Liver (tissue), 3 donors: ENCODE data around the gene TBC1D24.

Experiments used
- ATF3 ChIP-seq: IDR thresholded peaks from 2 replicates; pipeline ENCODE4 v1.6.1; 2016; ENCODE audit warnings: antibody characterized with exemption
- CTCF ChIP-seq: fragments of 150-350 bp; IDR thresholded peaks from 2 replicates; pipeline ENCODE4 v1.5.1; 2017; ENCODE audit warnings: improper control_type of control experiment, low read depth, low read length; ENCODE audit not compliant: missing input control
- EGR1 ChIP-seq, 2 donors: IDR thresholded peaks; 2 replicates each; pipeline ENCODE4 v1.6.1; 2016 to 2018; ENCODE audit warnings: antibody characterized with exemption in 2 of 2, low read depth in 2 of 2
- GABPA ChIP-seq, 2 donors: IDR thresholded peaks in 1 of 2; conservative IDR thresholded peaks in 1 of 2; 2 replicates each; pipeline ENCODE4 v1.6.1; 2016; ENCODE audit warnings: antibody characterized with exemption in 2 of 2, mild to moderate bottlenecking in 1 of 2, moderate library complexity in 1 of 2
- HNF4G ChIP-seq: IDR thresholded peaks from 2 replicates; pipeline ENCODE4 v1.6.1; 2016; ENCODE audit warnings: antibody characterized with exemption
- JUND ChIP-seq, 2 donors: IDR thresholded peaks; 2 replicates each; pipeline ENCODE4 v1.6.1; 2016; ENCODE audit warnings: antibody characterized with exemption in 2 of 2
- MAX ChIP-seq: IDR thresholded peaks from 2 replicates; pipeline ENCODE4 v1.6.1; 2016; ENCODE audit warnings: antibody characterized with exemption
- NR2F2 ChIP-seq: IDR thresholded peaks from 2 replicates; pipeline ENCODE4 v1.6.1; 2016; ENCODE audit warnings: antibody characterized with exemption
- RAD21 ChIP-seq, 2 donors: IDR thresholded peaks; 2 replicates each; pipeline ENCODE4 v1.6.1; 2016; ENCODE audit warnings: antibody characterized with exemption in 2 of 2, mild to moderate bottlenecking in 2 of 2
- SP1 ChIP-seq: IDR thresholded peaks from 2 replicates; pipeline ENCODE4 v1.6.1; 2018; ENCODE audit warnings: antibody characterized with exemption, mild to moderate bottlenecking
- TAF1 ChIP-seq: conservative IDR thresholded peaks from 2 replicates; pipeline ENCODE4 v1.6.1; 2016; ENCODE audit warnings: antibody characterized with exemption, mild to moderate bottlenecking
- YY1 ChIP-seq: IDR thresholded peaks from 2 replicates; pipeline ENCODE4 v1.6.1; 2016; ENCODE audit warnings: antibody characterized with exemption, mild to moderate bottlenecking
- ZBTB33 ChIP-seq: IDR thresholded peaks from 2 replicates; pipeline ENCODE4 v1.6.1; 2016; ENCODE audit warnings: antibody characterized with exemption
- TF ChIP-seq, protein P1 (sequence below): IDR thresholded peaks from 2 replicates; pipeline ENCODE4 v1.6.1; 2016; ENCODE audit warnings: antibody characterized with exemption, mild to moderate bottlenecking
- donor health status: healthy.
- donor health status: healthy.

- TF ChIP-seq CTCF: no peak
- TF ChIP-seq NR2F2: no peak
- no peak for TF ChIP-seq JUND (IDR thresholded peaks at IDR 0.05)
- no peak for TF ChIP-seq TAF1
- no peak for TF ChIP-seq RAD21 (IDR thresholded peaks at IDR 0.05)
- TF ChIP-seq SP1: no peak
- no peak for TF ChIP-seq YY1
- TF ChIP-seq, protein P1, sequence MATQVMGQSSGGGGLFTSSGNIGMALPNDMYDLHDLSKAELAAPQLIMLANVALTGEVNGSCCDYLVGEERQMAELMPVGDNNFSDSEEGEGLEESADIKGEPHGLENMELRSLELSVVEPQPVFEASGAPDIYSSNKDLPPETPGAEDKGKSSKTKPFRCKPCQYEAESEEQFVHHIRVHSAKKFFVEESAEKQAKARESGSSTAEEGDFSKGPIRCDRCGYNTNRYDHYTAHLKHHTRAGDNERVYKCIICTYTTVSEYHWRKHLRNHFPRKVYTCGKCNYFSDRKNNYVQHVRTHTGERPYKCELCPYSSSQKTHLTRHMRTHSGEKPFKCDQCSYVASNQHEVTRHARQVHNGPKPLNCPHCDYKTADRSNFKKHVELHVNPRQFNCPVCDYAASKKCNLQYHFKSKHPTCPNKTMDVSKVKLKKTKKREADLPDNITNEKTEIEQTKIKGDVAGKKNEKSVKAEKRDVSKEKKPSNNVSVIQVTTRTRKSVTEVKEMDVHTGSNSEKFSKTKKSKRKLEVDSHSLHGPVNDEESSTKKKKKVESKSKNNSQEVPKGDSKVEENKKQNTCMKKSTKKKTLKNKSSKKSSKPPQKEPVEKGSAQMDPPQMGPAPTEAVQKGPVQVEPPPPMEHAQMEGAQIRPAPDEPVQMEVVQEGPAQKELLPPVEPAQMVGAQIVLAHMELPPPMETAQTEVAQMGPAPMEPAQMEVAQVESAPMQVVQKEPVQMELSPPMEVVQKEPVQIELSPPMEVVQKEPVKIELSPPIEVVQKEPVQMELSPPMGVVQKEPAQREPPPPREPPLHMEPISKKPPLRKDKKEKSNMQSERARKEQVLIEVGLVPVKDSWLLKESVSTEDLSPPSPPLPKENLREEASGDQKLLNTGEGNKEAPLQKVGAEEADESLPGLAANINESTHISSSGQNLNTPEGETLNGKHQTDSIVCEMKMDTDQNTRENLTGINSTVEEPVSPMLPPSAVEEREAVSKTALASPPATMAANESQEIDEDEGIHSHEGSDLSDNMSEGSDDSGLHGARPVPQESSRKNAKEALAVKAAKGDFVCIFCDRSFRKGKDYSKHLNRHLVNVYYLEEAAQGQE: no peak
- no peak for TF ChIP-seq ZBTB33
- TF ChIP-seq EGR1 (IDR thresholded peaks at IDR 0.05; ENCODE audit: low read depth in 2 of 2): no peak
- TF ChIP-seq ATF3: no peak
- TF ChIP-seq GABPA (IDR thresholded peaks at IDR 0.05 in 1 of 2, conservative IDR thresholded peaks at IDR 0.05 in 1 of 2): no peak
- no peak for TF ChIP-seq MAX
- no peak for TF ChIP-seq HNF4G
These were observed 52.8 kb downstream of the TBC1D24 start for GRCh38 chr16:2527784-2528100.
